ENCODE data around the gene XPO4.

Gene XPO4

GRCh38 chr13:20815464-20815863 is 87.1 kb downstream of the XPO4 start:
- Histone ChIP-seq H3K4me3 (ENCODE audit: insufficient read depth, low read depth, low read length) (no peak overlapping the region), H3K4me1 (ENCODE audit: control insufficient read depth, insufficient read depth, low read length) (no peaks in the 10 kb centered on the region), H3K9me3 (ENCODE audit: control insufficient read depth, low read length) (no peaks in the 10 kb centered on the region), H3K27me3 (ENCODE audit: control insufficient read depth, insufficient read depth, low read length, poor library complexity, severe bottlenecking) (no peaks in the 10 kb centered on the region), H3K36me3 (ENCODE audit: control insufficient read depth, insufficient read depth, low read length) (no peaks in the 10 kb centered on the region), H3K27ac (ENCODE audit: insufficient read depth, low read depth, low read length, poor library complexity, severe bottlenecking) (no peak overlapping the region)
- no CpG with 5 or more reads among the region's 1 CpG for WGBS, 2 experiments

- 94% methylated on average over 3 to 4 of the region's 5 CpGs for WGBS, 2 experiments
- no peak overlapping the region for H3K27ac ChIP-seq (ENCODE audit: insufficient read depth, low read depth, low read length, poor library complexity, severe bottlenecking)
- no peaks in the 10 kb centered on the region for H3K27me3 ChIP-seq (ENCODE audit: control insufficient read depth, insufficient read depth, low read length, poor library complexity, severe bottlenecking)
- no peaks in the 10 kb centered on the region for H3K4me1 ChIP-seq (ENCODE audit: control insufficient read depth, insufficient read depth, low read length)
- no peak overlapping the region for H3K4me3 ChIP-seq (ENCODE audit: insufficient read depth, low read depth, low read length)
- H3K36me3 ChIP-seq (ENCODE audit: control insufficient read depth, insufficient read depth, low read length) = peaks cover 4% of the 10 kb centered on the region
- no peaks in the 10 kb centered on the region for H3K9me3 ChIP-seq (ENCODE audit: control insufficient read depth, low read length)
These were observed 88.2 kb downstream of the XPO4 start for GRCh38 chr13:20814224-20814910.

GRCh38 chr13:20812890-20813289 is 89.7 kb downstream of the XPO4 start:
- no peak overlapping the region for H3K27ac ChIP-seq (ENCODE audit: insufficient read depth, low read depth, low read length, poor library complexity, severe bottlenecking)
- no peaks in the 10 kb centered on the region for H3K9me3 ChIP-seq (ENCODE audit: control insufficient read depth, low read length)
- H3K27me3 ChIP-seq (ENCODE audit: control insufficient read depth, insufficient read depth, low read length, poor library complexity, severe bottlenecking) = no peaks in the 10 kb centered on the region
- WGBS, 2 experiments = 89 to 92% methylated on average over 7 of the region's 7 CpGs
- H3K36me3 ChIP-seq (ENCODE audit: control insufficient read depth, insufficient read depth, low read length) = peaks cover 11% of the 10 kb centered on the region
- H3K4me1 ChIP-seq (ENCODE audit: control insufficient read depth, insufficient read depth, low read length) = no peaks in the 10 kb centered on the region
- H3K4me3 ChIP-seq (ENCODE audit: insufficient read depth, low read depth, low read length) = no peak overlapping the region

- Histone ChIP-seq H3K27ac (ENCODE audit: insufficient read depth, low read depth, low read length, poor library complexity, severe bottlenecking) (no peak overlapping the region), H3K4me3 (ENCODE audit: insufficient read depth, low read depth, low read length) (no peak overlapping the region), H3K36me3 (ENCODE audit: control insufficient read depth, insufficient read depth, low read length) (peaks cover 20% of the 10 kb centered on the region), H3K4me1 (ENCODE audit: control insufficient read depth, insufficient read depth, low read length) (no peaks in the 10 kb centered on the region), H3K9me3 (ENCODE audit: control insufficient read depth, low read length) (no peaks in the 10 kb centered on the region), H3K27me3 (ENCODE audit: control insufficient read depth, insufficient read depth, low read length, poor library complexity, severe bottlenecking) (no peaks in the 10 kb centered on the region)
- WGBS, 2 experiments = 91 to 93% methylated on average over 2 of the region's 2 CpGs
These were observed 91.7 kb downstream of the XPO4 start for GRCh38 chr13:20810808-20811207.

DNA sequence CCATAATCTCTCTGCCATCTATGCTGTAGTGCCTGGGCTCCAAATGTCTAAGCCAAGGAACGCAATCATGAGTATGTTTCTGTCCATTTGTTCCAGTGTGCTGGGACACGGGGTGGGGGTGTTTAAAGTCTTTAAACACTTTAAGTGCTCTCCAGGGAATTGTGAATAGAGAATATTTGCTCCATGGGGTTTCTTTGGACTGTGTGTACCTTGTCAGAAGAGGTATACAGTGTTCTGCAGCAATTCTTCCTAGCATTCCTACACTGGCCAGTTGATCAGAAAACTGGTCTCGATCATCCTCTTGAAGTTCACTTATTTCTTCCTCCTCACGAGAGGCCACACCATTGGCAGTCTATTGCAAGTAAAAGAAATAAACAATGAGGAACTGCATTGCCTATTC is 93.7 kb downstream of the XPO4 start:
- WGBS, 2 experiments = 95 to 96% methylated on average over 4 of the region's 4 CpGs
- no peaks in the 10 kb centered on the region for H3K4me1 ChIP-seq (ENCODE audit: control insufficient read depth, insufficient read depth, low read length)
- H3K27ac ChIP-seq (ENCODE audit: insufficient read depth, low read depth, low read length, poor library complexity, severe bottlenecking) = no peak overlapping the region
- peaks cover 20% of the 10 kb centered on the region for H3K36me3 ChIP-seq (ENCODE audit: control insufficient read depth, insufficient read depth, low read length)
- no peaks in the 10 kb centered on the region for H3K9me3 ChIP-seq (ENCODE audit: control insufficient read depth, low read length)
- H3K4me3 ChIP-seq (ENCODE audit: insufficient read depth, low read depth, low read length) = no peak overlapping the region
- H3K27me3 ChIP-seq (ENCODE audit: control insufficient read depth, insufficient read depth, low read length, poor library complexity, severe bottlenecking) = no peaks in the 10 kb centered on the region

DNA sequence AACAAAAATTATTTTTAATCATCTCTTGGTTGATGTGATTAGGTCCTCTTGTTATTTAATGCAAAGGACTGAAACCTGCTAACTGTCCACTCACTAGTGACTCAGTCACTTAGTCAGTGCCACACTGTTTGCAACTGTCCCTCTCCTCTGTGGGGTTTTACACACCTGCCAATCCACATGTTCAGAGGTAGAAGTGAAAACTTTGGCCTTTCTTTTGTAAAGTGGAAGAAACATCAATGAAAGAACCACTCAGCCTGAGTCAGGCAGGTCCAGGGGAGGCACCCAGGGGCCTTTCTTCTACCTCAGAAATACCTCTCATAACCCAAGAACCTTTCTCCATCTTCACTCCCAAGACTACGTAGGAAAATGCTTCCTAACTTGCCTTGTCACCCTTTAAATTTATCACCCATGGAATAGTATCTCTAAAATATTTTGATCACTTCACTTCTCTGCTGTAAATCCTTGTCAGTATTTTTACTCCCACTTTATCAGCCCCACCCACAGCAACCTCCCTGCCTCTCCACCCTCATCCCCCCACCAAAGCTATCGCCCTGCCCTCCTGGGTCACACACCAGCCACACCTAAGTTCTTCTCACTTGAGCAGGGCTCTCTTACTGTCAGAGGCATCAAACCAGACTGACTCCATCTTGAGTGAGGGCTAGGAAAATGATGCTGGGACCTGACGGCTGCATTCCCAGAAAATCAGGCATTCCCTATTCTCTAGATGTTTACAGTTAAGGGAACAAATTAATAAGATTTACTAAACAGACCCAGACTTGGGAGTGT is 99.2 kb downstream of the XPO4 start:
- WGBS, 2 experiments = 90 to 93% methylated on average over 3 of the region's 3 CpGs
- no peaks in the 10 kb centered on the region for H3K27me3 ChIP-seq (ENCODE audit: control insufficient read depth, insufficient read depth, low read length, poor library complexity, severe bottlenecking)
- no peaks in the 10 kb centered on the region for H3K4me1 ChIP-seq (ENCODE audit: control insufficient read depth, insufficient read depth, low read length)
- H3K9me3 ChIP-seq (ENCODE audit: control insufficient read depth, low read length) = no peaks in the 10 kb centered on the region
- H3K36me3 ChIP-seq (ENCODE audit: control insufficient read depth, insufficient read depth, low read length) = peaks cover 9% of the 10 kb centered on the region
- H3K4me3 ChIP-seq (ENCODE audit: insufficient read depth, low read depth, low read length) = no peak overlapping the region
- H3K27ac ChIP-seq (ENCODE audit: insufficient read depth, low read depth, low read length, poor library complexity, severe bottlenecking) = no peak overlapping the region

DNA sequence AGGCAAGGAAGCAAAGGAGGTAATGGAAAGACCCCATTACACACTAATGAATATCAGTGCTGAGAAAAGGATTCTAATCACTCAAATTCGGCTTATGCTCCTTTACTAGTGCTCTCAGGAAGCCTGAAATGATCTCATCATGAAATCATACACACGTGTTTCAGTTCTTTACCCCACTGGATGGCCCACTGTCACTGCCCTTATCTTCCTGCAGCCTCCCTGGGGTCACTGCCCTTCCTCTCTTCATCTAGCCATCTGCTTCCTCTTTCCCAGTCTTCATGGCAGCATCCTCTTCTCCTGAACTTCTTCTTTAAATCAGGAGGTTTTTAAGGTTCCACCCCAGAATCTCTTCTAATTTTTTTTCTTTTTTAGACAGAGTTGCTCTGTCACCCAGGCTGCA is 100.8 kb downstream of the XPO4 start:
- no peaks in the 10 kb centered on the region for H3K4me1 ChIP-seq (ENCODE audit: control insufficient read depth, insufficient read depth, low read length)
- no peak overlapping the region for H3K27ac ChIP-seq (ENCODE audit: insufficient read depth, low read depth, low read length, poor library complexity, severe bottlenecking)
- WGBS, 2 experiments = 81 to 89% methylated on average over 2 of the region's 2 CpGs
- no peaks in the 10 kb centered on the region for H3K9me3 ChIP-seq (ENCODE audit: control insufficient read depth, low read length)
- H3K4me3 ChIP-seq (ENCODE audit: insufficient read depth, low read depth, low read length) = no peak overlapping the region
- H3K36me3 ChIP-seq (ENCODE audit: control insufficient read depth, insufficient read depth, low read length) = peaks cover 6% of the 10 kb centered on the region
- H3K27me3 ChIP-seq (ENCODE audit: control insufficient read depth, insufficient read depth, low read length, poor library complexity, severe bottlenecking) = no peaks in the 10 kb centered on the region

DNA sequence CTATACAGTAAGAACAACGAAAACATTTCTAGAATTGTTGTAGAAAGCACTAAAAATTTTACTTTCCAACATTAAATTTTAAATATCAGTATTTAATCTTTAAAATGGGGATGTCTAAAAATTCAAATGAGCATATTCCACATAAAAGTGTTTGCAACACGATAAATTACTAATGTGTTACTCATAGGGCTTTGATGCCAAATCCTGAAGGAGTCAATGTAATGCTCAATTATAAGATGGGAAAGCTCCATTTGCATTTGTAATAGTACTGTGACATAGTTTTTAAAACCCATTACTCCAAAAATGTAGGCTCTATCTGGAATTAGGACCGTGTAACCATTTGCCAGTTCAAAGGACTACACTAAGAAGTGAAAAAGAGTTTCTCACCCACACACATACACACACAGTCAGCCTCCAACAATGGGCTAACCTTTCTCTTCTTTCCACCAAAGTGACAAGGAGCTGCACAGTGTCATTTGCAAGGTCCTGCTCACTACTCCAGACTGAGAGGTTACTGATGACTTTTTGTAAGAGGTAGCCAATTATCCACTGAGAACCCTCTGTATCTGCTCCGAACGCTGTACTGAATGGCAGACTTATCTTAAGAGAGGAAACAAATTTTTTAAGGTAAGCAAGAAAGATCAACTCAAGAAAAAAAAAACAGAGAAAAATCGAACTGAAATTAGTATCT is 102.7 kb downstream of the XPO4 start:
- 90 to 94% methylated on average over 5 of the region's 6 CpGs for WGBS, 2 experiments
- Histone ChIP-seq H3K36me3 (ENCODE audit: control insufficient read depth, insufficient read depth, low read length) (peaks cover 14% of the 10 kb centered on the region), H3K9me3 (ENCODE audit: control insufficient read depth, low read length) (no peaks in the 10 kb centered on the region), H3K27me3 (ENCODE audit: control insufficient read depth, insufficient read depth, low read length, poor library complexity, severe bottlenecking) (no peaks in the 10 kb centered on the region), H3K4me3 (ENCODE audit: insufficient read depth, low read depth, low read length) (no peak overlapping the region), H3K4me1 (ENCODE audit: control insufficient read depth, insufficient read depth, low read length) (no peaks in the 10 kb centered on the region), H3K27ac (ENCODE audit: insufficient read depth, low read depth, low read length, poor library complexity, severe bottlenecking) (no peak overlapping the region)

GRCh38 chr13:20798027-20798426 is 104.5 kb downstream of the XPO4 start:
- Histone ChIP-seq H3K9me3 (ENCODE audit: control insufficient read depth, low read length) (no peaks in the 10 kb centered on the region), H3K4me3 (ENCODE audit: insufficient read depth, low read depth, low read length) (no peak overlapping the region), H3K27me3 (ENCODE audit: control insufficient read depth, insufficient read depth, low read length, poor library complexity, severe bottlenecking) (no peaks in the 10 kb centered on the region), H3K27ac (ENCODE audit: insufficient read depth, low read depth, low read length, poor library complexity, severe bottlenecking) (no peak overlapping the region), H3K4me1 (ENCODE audit: control insufficient read depth, insufficient read depth, low read length) (no peaks in the 10 kb centered on the region), H3K36me3 (ENCODE audit: control insufficient read depth, insufficient read depth, low read length) (peaks cover 19% of the 10 kb centered on the region)
- WGBS, 2 experiments = 94% methylated on average over 4 of the region's 4 CpGs

DNA sequence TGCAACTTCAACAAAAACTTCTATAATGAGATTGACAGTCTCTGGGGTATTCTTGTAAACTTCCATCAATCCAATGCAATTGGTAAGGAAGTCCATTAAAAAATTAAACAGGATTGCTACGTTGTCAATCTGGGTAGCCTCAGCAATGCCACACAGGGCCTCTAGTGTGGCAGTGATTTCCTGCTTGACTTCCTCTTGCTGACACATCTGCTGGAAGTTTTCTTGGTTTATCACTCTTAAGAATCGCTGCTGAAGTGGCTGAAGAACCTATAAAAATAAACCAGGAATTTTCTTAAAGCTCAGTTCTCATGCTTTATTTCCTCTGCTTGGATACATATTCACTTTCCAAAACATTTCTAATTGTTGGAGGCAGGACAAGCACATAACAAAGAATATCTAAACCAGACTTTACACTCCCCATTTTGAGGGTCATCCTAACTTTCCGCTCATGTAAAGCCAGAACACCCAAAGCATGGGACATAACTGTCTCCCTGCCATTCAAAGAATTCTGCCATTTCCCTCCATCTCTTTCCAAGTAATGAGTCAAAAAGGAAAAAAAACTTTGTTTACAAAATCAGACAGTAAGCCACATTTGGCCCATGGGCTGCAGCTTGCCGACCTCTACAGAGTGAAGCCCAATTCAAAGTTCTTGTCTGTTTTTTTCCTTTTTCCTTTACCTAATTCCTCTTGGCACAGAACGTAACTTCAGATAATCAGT is 105.6 kb downstream of the XPO4 start:
- H3K27me3 ChIP-seq (ENCODE audit: control insufficient read depth, insufficient read depth, low read length, poor library complexity, severe bottlenecking) = no peaks in the 10 kb centered on the region
- H3K36me3 ChIP-seq (ENCODE audit: control insufficient read depth, insufficient read depth, low read length) = peaks cover 19% of the 10 kb centered on the region
- H3K27ac ChIP-seq (ENCODE audit: insufficient read depth, low read depth, low read length, poor library complexity, severe bottlenecking) = no peak overlapping the region
- no peaks in the 10 kb centered on the region for H3K9me3 ChIP-seq (ENCODE audit: control insufficient read depth, low read length)
- 95 to 97% methylated on average over 5 of the region's 5 CpGs for WGBS, 2 experiments
- no peaks in the 10 kb centered on the region for H3K4me1 ChIP-seq (ENCODE audit: control insufficient read depth, insufficient read depth, low read length)
- H3K4me3 ChIP-seq (ENCODE audit: insufficient read depth, low read depth, low read length) = no peak overlapping the region
